ENCODE measurements around the gene RBMX.
A peak's percentile ranks its signal among the peaks of the same experiment; 100 is the strongest.
"Not testable (repeated sequence)": the region's sequence is repeated elsewhere in the genome, so short reads cannot be mapped to it uniquely, and the experiment has no call there.

Gene RBMX

GRCh38 chrX:136880452-136881013 is at the start of gene RBMX:
TSS of gene RBMX (minus strand) at chrX:136880725. CDS start at chrX:136879427, 1,298 bp downstream.
- peak within 1 kb of the TSS; percentile 87 for H3K27ac ChIP-seq

GRCh38 chrX:136921438-136921837 is 40.9 kb upstream of the RBMX start:
- H3K27ac ChIP-seq = not testable (repeated sequence)

More at GRCh38 chrX:136880452-136881013, at the start of gene RBMX:
- no peak for TF ChIP-seq CTCF (conservative IDR thresholded peaks at IDR 0.05)

GRCh38 chrX:136920001-136920400 is 39.5 kb upstream of the RBMX start:
- no peak overlapping the region for H3K27ac ChIP-seq
- no peak for TF ChIP-seq CTCF (conservative IDR thresholded peaks at IDR 0.05)

GRCh38 chrX:136916827-136917226 is 36.3 kb upstream of the RBMX start:
- no peak overlapping the region for H3K27ac ChIP-seq
- TF ChIP-seq CTCF (conservative IDR thresholded peaks at IDR 0.05) = no peak

GRCh38 chrX:136911661-136912060 is 31.1 kb upstream of the RBMX start:
- H3K27ac ChIP-seq = not testable (repeated sequence)

- TF ChIP-seq CTCF (conservative IDR thresholded peaks at IDR 0.05) = no peak
- no peak overlapping the region; the same call in 1 of the 2 replicates for H3K27ac ChIP-seq
These were observed 30.7 kb upstream of the RBMX start for GRCh38 chrX:136911253-136911652.

GRCh38 chrX:136910565-136911035 is 30.1 kb upstream of the RBMX start:
- H3K27ac ChIP-seq = peak overlapping the region; percentile 75

GRCh38 chrX:136909706-136910564 is 29.4 kb upstream of the RBMX start:
- TF ChIP-seq CTCF (conservative IDR thresholded peaks at IDR 0.05) = no peak
- peak overlapping the region; percentile 75 for H3K27ac ChIP-seq

More at GRCh38 chrX:136910565-136911035, 30.1 kb upstream of the RBMX start:
- no peak for TF ChIP-seq CTCF (conservative IDR thresholded peaks at IDR 0.05)
